ENCODE results near the gene ACTN2. TPM values are rescaled to one million over a fixed set of nuclear protein-coding genes. Genes with fewer than 3 reads are reported as not detected.

ACTN2 gene
- total RNA-seq, 1 donor = not detected

GRCh38 chr1:236718328-236718727, 32.0 kb downstream of the ACTN2 start:
- no peaks in the 10 kb centered on the region for H3K9me3 ChIP-seq (ENCODE audit: low read depth, low read length)
- TF ChIP-seq CTCF (IDR thresholded peaks at IDR 0.05; ENCODE audit: extremely low read depth, low read depth, low read length) = no peak
- H3K4me2 ChIP-seq (ENCODE audit: insufficient read depth, low read length) = no peak overlapping the region
- no peaks in the 10 kb centered on the region for H3K79me2 ChIP-seq (ENCODE audit: insufficient read depth, low read length)
- no peaks in the 10 kb centered on the region for H3K27me3 ChIP-seq (ENCODE audit: insufficient read depth, low read length)
- no peak for DNase-seq (ENCODE audit: insufficient read length, low spot score, missing footprints)
- no peak overlapping the region for H2AFZ ChIP-seq (ENCODE audit: low read length)
- H3K36me3 ChIP-seq (ENCODE audit: insufficient read depth, low read length) = no peaks in the 10 kb centered on the region
- H3K4me1 ChIP-seq (ENCODE audit: insufficient read depth, low read length) = no peaks in the 10 kb centered on the region
- no peaks in the 10 kb centered on the region for H4K20me1 ChIP-seq (ENCODE audit: insufficient read depth, low read length)
- no peak overlapping the region for H3K4me3 ChIP-seq (ENCODE audit: insufficient read depth, low read length)
- no peak overlapping the region for H3K27ac ChIP-seq (ENCODE audit: low read depth, low read length)

- no peak for TF ChIP-seq CTCF (IDR thresholded peaks at IDR 0.05; ENCODE audit: extremely low read depth, low read depth, low read length)
- H3K27me3 ChIP-seq (ENCODE audit: insufficient read depth, low read length) = no peaks in the 10 kb centered on the region
- H3K9me3 ChIP-seq (ENCODE audit: low read depth, low read length) = no peaks in the 10 kb centered on the region
- no peak for DNase-seq (ENCODE audit: insufficient read length, low spot score, missing footprints)
- no peak overlapping the region for H2AFZ ChIP-seq (ENCODE audit: low read length)
- H3K27ac ChIP-seq (ENCODE audit: low read depth, low read length) = no peak overlapping the region
- no peaks in the 10 kb centered on the region for H3K36me3 ChIP-seq (ENCODE audit: insufficient read depth, low read length)
- H4K20me1 ChIP-seq (ENCODE audit: insufficient read depth, low read length) = no peaks in the 10 kb centered on the region
- no peak overlapping the region for H3K4me3 ChIP-seq (ENCODE audit: insufficient read depth, low read length)
- no peaks in the 10 kb centered on the region for H3K4me1 ChIP-seq (ENCODE audit: insufficient read depth, low read length)
- no peaks in the 10 kb centered on the region for H3K79me2 ChIP-seq (ENCODE audit: insufficient read depth, low read length)
- H3K4me2 ChIP-seq (ENCODE audit: insufficient read depth, low read length) = no peak overlapping the region
These were observed 33.9 kb downstream of the ACTN2 start for GRCh38 chr1:236720206-236720605.

- Histone ChIP-seq H3K27ac (ENCODE audit: low read depth, low read length) (no peak overlapping the region), H4K20me1 (ENCODE audit: insufficient read depth, low read length) (no peaks in the 10 kb centered on the region), H3K79me2 (ENCODE audit: insufficient read depth, low read length) (no peaks in the 10 kb centered on the region), H3K4me1 (ENCODE audit: insufficient read depth, low read length) (no peaks in the 10 kb centered on the region), H3K9me3 (ENCODE audit: low read depth, low read length) (no peaks in the 10 kb centered on the region), H3K4me2 (ENCODE audit: insufficient read depth, low read length) (no peak overlapping the region), H3K4me3 (ENCODE audit: insufficient read depth, low read length) (no peak overlapping the region), H2AFZ (ENCODE audit: low read length) (no peak overlapping the region), H3K27me3 (ENCODE audit: insufficient read depth, low read length) (no peaks in the 10 kb centered on the region), H3K36me3 (ENCODE audit: insufficient read depth, low read length) (no peaks in the 10 kb centered on the region)
- DNase-seq (ENCODE audit: insufficient read length, low spot score, missing footprints) = no peak
- TF ChIP-seq CTCF (IDR thresholded peaks at IDR 0.05; ENCODE audit: extremely low read depth, low read depth, low read length) = no peak
These were observed 34.3 kb downstream of the ACTN2 start for GRCh38 chr1:236720611-236721010.

GRCh38 chr1:236724049-236724448, 37.8 kb downstream of the ACTN2 start:
- Histone ChIP-seq H3K79me2 (ENCODE audit: insufficient read depth, low read length) (no peaks in the 10 kb centered on the region), H2AFZ (ENCODE audit: low read length) (no peak overlapping the region), H4K20me1 (ENCODE audit: insufficient read depth, low read length) (no peaks in the 10 kb centered on the region), H3K4me3 (ENCODE audit: insufficient read depth, low read length) (no peak overlapping the region), H3K27ac (ENCODE audit: low read depth, low read length) (no peak overlapping the region), H3K27me3 (ENCODE audit: insufficient read depth, low read length) (no peaks in the 10 kb centered on the region), H3K4me1 (ENCODE audit: insufficient read depth, low read length) (no peaks in the 10 kb centered on the region), H3K36me3 (ENCODE audit: insufficient read depth, low read length) (no peaks in the 10 kb centered on the region), H3K4me2 (ENCODE audit: insufficient read depth, low read length) (no peak overlapping the region), H3K9me3 (ENCODE audit: low read depth, low read length) (no peaks in the 10 kb centered on the region)
- DNase-seq (ENCODE audit: insufficient read length, low spot score, missing footprints) = no peak
- no peak for TF ChIP-seq CTCF (IDR thresholded peaks at IDR 0.05; ENCODE audit: extremely low read depth, low read depth, low read length)
